Colonic mucosa (tissue), 4 donors: ENCODE data around the gene BCOR. TPM values are rescaled to one million over a fixed set of nuclear protein-coding genes. Genes with fewer than 3 reads are reported as not detected.

Experiments used
- DNase-seq: peaks from one replicate; pipeline ENCODE4 v3.0.0-alpha.2; 2020
- H3K27ac ChIP-seq: fragments of 200-600 bp; one replicate; pipeline ENCODE4 v1.8.0; 2021
- H3K27me3 ChIP-seq: fragments of 200-600 bp; one replicate; pipeline ENCODE4 v1.8.0; 2021
- H3K36me3 ChIP-seq: fragments of 200-600 bp; one replicate; pipeline ENCODE4 v1.8.0; 2021
- H3K4me1 ChIP-seq: fragments of 200-600 bp; one replicate; pipeline ENCODE4 v1.8.0; 2021; ENCODE audit warnings: mild to moderate bottlenecking
- H3K4me3 ChIP-seq: fragments of 200-600 bp; one replicate; pipeline ENCODE4 v1.8.0; 2021
- H3K9ac ChIP-seq, 2 donors: one replicate each; pipeline ENCODE4 v1.7.0; 2013; ENCODE audit warnings: control low read depth in 2 of 2, low read depth in 2 of 2, low read length in 2 of 2
- H3K9me3 ChIP-seq: fragments of 200-600 bp; one replicate; pipeline ENCODE4 v1.8.0; 2021
- CTCF ChIP-seq: fragments of 200-600 bp; IDR thresholded peaks from one replicate; pipeline ENCODE4 v1.8.0; 2022; ENCODE audit warnings: antibody characterized with exemption, mild to moderate bottlenecking
- intact Hi-C: fragments of 100-400 bp; cut with DNase I; formaldehyde crosslinking; loops from one replicate; pipeline ENCODE4 v1.14.1; 2022
- total RNA-seq, 2 donors: library from RNA; stranded (reverse); fragmentation: NEBNext Ultra II Directional in 1 of 2; extraction: Animal tissue kit (Norgen Biotek cat#: 25700) in 1 of 2; gene quantifications; one replicate each; pipeline ENCODE4 v1.2.1, GENCODE V29; 2021
- donor health status: healthy.
- donor health status: DM: no; HTN: no; CAD: no.
- donor health status: DM: no; HTN: no; CAD: no.

BCOR gene
- total RNA-seq, 2 donors from 2014 or later = 18.3 to 21.3 TPM

- no peaks in the 10 kb centered on the region for H3K36me3 ChIP-seq
- DNase-seq = peak; percentile 28
- H3K9me3 ChIP-seq = no peaks in the 10 kb centered on the region
- no peaks in the 10 kb centered on the region for H3K4me1 ChIP-seq
- H3K27me3 ChIP-seq = peaks cover 38% of the 10 kb centered on the region
- peak overlapping the region; percentile 31 for H3K4me3 ChIP-seq
- intact Hi-C loops = loop anchor here (5.0 kb wide), 1 partner anchor 33 kb away; no protein-coding TSS in a partner anchor
- no peak overlapping the region for H3K27ac ChIP-seq
- no peak for TF ChIP-seq CTCF
- H3K9ac ChIP-seq = peak overlapping the region in 1 of 2 donors; percentile 44
These were observed 47.5 kb upstream of the BCOR start for GRCh38 chrX:40145001-40145922.

GRCh38 chrX:40144576-40144975, 46.8 kb upstream of the BCOR start:
- no peaks in the 10 kb centered on the region for H3K4me1 ChIP-seq
- peaks cover 38% of the 10 kb centered on the region for H3K27me3 ChIP-seq
- no peak overlapping the region for H3K9ac ChIP-seq
- no peak overlapping the region for H3K4me3 ChIP-seq
- H3K9me3 ChIP-seq = no peaks in the 10 kb centered on the region
- H3K27ac ChIP-seq = no peak overlapping the region
- H3K36me3 ChIP-seq = no peaks in the 10 kb centered on the region
- no peak for TF ChIP-seq CTCF
- intact Hi-C loops = no loop called here
- DNase-seq = no peak

GRCh38 chrX:40143987-40144386, 46.2 kb upstream of the BCOR start:
- Histone ChIP-seq H3K27ac (no peak overlapping the region), H3K27me3 (peaks cover 38% of the 10 kb centered on the region)

GRCh38 chrX:40143001-40143400, 45.2 kb upstream of the BCOR start:
- TF ChIP-seq CTCF = no peak
- no peaks in the 10 kb centered on the region for H3K36me3 ChIP-seq
- intact Hi-C loops = no loop called here
- no peak overlapping the region for H3K4me3 ChIP-seq
- no peak overlapping the region for H3K9ac ChIP-seq
- H3K27me3 ChIP-seq = peaks cover 37% of the 10 kb centered on the region
- DNase-seq = no peak
- no peaks in the 10 kb centered on the region for H3K9me3 ChIP-seq
- H3K27ac ChIP-seq = no peak overlapping the region
- H3K4me1 ChIP-seq = no peaks in the 10 kb centered on the region

More at GRCh38 chrX:40143987-40144386, 46.2 kb upstream of the BCOR start:
- H3K36me3 ChIP-seq = no peaks in the 10 kb centered on the region
- intact Hi-C loops = no loop called here
- no peak overlapping the region for H3K4me3 ChIP-seq
- H3K4me1 ChIP-seq = no peaks in the 10 kb centered on the region
- no peak for DNase-seq
- no peaks in the 10 kb centered on the region for H3K9me3 ChIP-seq
- TF ChIP-seq CTCF = no peak
- no peak overlapping the region for H3K9ac ChIP-seq

GRCh38 chrX:40142417-40142816, 44.7 kb upstream of the BCOR start:
- Histone ChIP-seq H3K27me3 (peaks cover 31% of the 10 kb centered on the region), H3K9ac (no peak overlapping the region), H3K4me1 (no peaks in the 10 kb centered on the region), H3K27ac (no peak overlapping the region), H3K4me3 (no peak overlapping the region), H3K9me3 (no peaks in the 10 kb centered on the region), H3K36me3 (no peaks in the 10 kb centered on the region)
- no peak for DNase-seq
- TF ChIP-seq CTCF = no peak
- intact Hi-C loops = no loop called here
